Neural progenitor cell (in vitro differentiated cells): ENCODE data around the gene POU2AF1.

Source experiments
- CTCF ChIP-seq: fragments of 200-600 bp; sonication (generic); IDR thresholded peaks from 2 replicates; pipeline ENCODE4 v1.5.1; 2017; ENCODE audit warnings: antibody characterized with exemption, mild to moderate bottlenecking
- EZH2 ChIP-seq: fragments of 200-600 bp; sonication (generic); IDR thresholded peaks from 2 replicates; pipeline ENCODE4 v1.6.1; 2017; ENCODE audit warnings: antibody characterized with exemption, mild to moderate bottlenecking, moderate library complexity
- EZH2phosphoT487 ChIP-seq: fragments of 200-600 bp; sonication (generic); IDR thresholded peaks from 2 replicates; pipeline ENCODE4 v1.6.1; 2017; ENCODE audit warnings: antibody characterized with exemption

DNA sequence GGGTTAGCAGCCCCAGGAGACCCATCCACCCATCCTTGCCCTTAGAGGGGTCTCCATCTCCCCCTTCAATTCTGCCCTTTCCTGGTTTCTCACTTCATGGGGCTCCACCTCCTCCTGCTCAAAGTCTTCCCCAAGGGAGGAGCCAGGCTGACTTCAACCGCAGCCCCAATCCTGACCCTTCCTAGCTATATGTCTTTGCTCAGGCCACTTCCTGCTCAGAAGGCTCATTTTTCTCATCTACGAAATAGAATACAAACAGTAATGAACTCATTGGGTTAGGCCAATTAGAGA lies 24.5 kb downstream of the POU2AF1 start:
- TF ChIP-seq CTCF (no peak), EZH2 (no peak), EZH2phosphoT487 (no peak)
